Right atrium auricular region (tissue), 2 donors: ENCODE measurements around the gene POMGNT1. TPM values are rescaled to one million over a fixed set of nuclear protein-coding genes. Genes with fewer than 3 reads are reported as not detected.

Experiments used
- DNase-seq: peaks from one replicate; pipeline ENCODE4 v3.0.0-alpha.2; 2019; ENCODE audit warnings: low spot score
- H3K27ac ChIP-seq, 2 donors: fragments of 200-600 bp; sonication (generic); 1 replicate in 1 of 2; 2 replicates in 1 of 2; pipeline ENCODE4 v1.5.1; 2016 to 2019
- H3K27me3 ChIP-seq, 2 donors: fragments of 200-600 bp; sonication (generic); one replicate each; pipeline versions ENCODE4 v1.5.1 to v1.6.0; 2017 to 2019
- H3K36me3 ChIP-seq: fragments of 200-600 bp; sonication (generic); one replicate; pipeline ENCODE4 v1.5.1; 2016
- H3K4me1 ChIP-seq, 2 donors: fragments of 200-600 bp; sonication (generic); one replicate each; pipeline versions ENCODE4 v1.5.1 to v1.6.0; 2017 to 2019
- H3K4me3 ChIP-seq, 2 donors: fragments of 200-600 bp; sonication (generic); 1 replicate in 1 of 2; 2 replicates in 1 of 2; pipeline ENCODE4 v1.5.1; 2017 to 2019; ENCODE audit warnings: mild to moderate bottlenecking in 1 of 2, moderate library complexity in 1 of 2
- H3K9me3 ChIP-seq, 2 donors: fragments of 200-600 bp; sonication (generic); one replicate each; pipeline ENCODE4 v1.5.1; 2019
- CTCF ChIP-seq, 2 donors: fragments of 200-600 bp; sonication (generic); IDR thresholded peaks; one replicate each; pipeline ENCODE4 v1.5.1; 2019; ENCODE audit warnings: antibody characterized with exemption in 2 of 2
- total RNA-seq, 2 donors: library from RNA; depleted of rRNA; stranded (reverse); fragments of >200 nt; gene quantifications; one replicate each; pipeline ENCODE4 v1.1.0, GENCODE V29; 2016

Gene POMGNT1
- total RNA-seq, 2 donors from 2014 or later = 57.0 to 87.8 TPM

- Histone ChIP-seq H3K27me3 (no peaks in the 10 kb centered on the region), H3K4me1 (no peaks in the 10 kb centered on the region), H3K27ac (no peak overlapping the region), H3K9me3 (no peaks in the 10 kb centered on the region), H3K4me3 (no peak overlapping the region), H3K36me3 (no peaks in the 10 kb centered on the region)
- no peak for DNase-seq
- no peak for TF ChIP-seq CTCF (IDR thresholded peaks at IDR 0.05)
Observed at GRCh38 chr1:46160212-46160611, 38.0 kb downstream of the POMGNT1 start.

GRCh38 chr1:46159516-46159915 lies 38.7 kb downstream of the POMGNT1 start:
- Histone ChIP-seq H3K4me3 (no peak overlapping the region), H3K4me1 (no peaks in the 10 kb centered on the region), H3K27me3 (no peaks in the 10 kb centered on the region), H3K27ac (no peak overlapping the region), H3K36me3 (no peaks in the 10 kb centered on the region), H3K9me3 (no peaks in the 10 kb centered on the region)
- TF ChIP-seq CTCF (IDR thresholded peaks at IDR 0.05) = no peak
- no peak for DNase-seq

GRCh38 chr1:46158312-46159281 lies 39.6 kb downstream of the POMGNT1 start:
- no peak overlapping the region for H3K4me3 ChIP-seq
- no peak overlapping the region for H3K27ac ChIP-seq
- no peaks in the 10 kb centered on the region for H3K27me3 ChIP-seq
- no peaks in the 10 kb centered on the region for H3K9me3 ChIP-seq
- no peak for TF ChIP-seq CTCF (IDR thresholded peaks at IDR 0.05)
- no peaks in the 10 kb centered on the region for H3K36me3 ChIP-seq
- DNase-seq = no peak
- no peaks in the 10 kb centered on the region for H3K4me1 ChIP-seq

GRCh38 chr1:46157916-46158311 lies 40.3 kb downstream of the POMGNT1 start:
- H3K9me3 ChIP-seq = no peaks in the 10 kb centered on the region
- H3K4me1 ChIP-seq = no peaks in the 10 kb centered on the region
- no peak for TF ChIP-seq CTCF (IDR thresholded peaks at IDR 0.05)
- DNase-seq = no peak
- H3K27ac ChIP-seq = no peak overlapping the region
- H3K27me3 ChIP-seq = no peaks in the 10 kb centered on the region
- no peaks in the 10 kb centered on the region for H3K36me3 ChIP-seq
- no peak overlapping the region for H3K4me3 ChIP-seq

GRCh38 chr1:46153732-46154131 lies 44.5 kb downstream of the POMGNT1 start:
- DNase-seq = no peak
- Histone ChIP-seq H3K27me3 (no peaks in the 10 kb centered on the region), H3K9me3 (no peaks in the 10 kb centered on the region), H3K27ac (no peak overlapping the region), H3K4me3 (no peak overlapping the region), H3K4me1 (no peaks in the 10 kb centered on the region), H3K36me3 (no peaks in the 10 kb centered on the region)
- TF ChIP-seq CTCF (IDR thresholded peaks at IDR 0.05) = no peak
